Subcutaneous adipose tissue (tissue), 4 donors: ENCODE measurements around the gene CFP. TPM values are rescaled to one million over a fixed set of nuclear protein-coding genes. Genes with fewer than 3 reads are reported as not detected.

Experiments
- CTCF ChIP-seq: fragments of 450-650 bp; IDR thresholded peaks from one replicate; pipeline ENCODE4 v1.5.1; 2016; ENCODE audit warnings: low read depth, mild to moderate bottlenecking, control low read depth, antibody characterized with exemption, moderate library complexity
- total RNA-seq, 4 donors: library from RNA; depleted of rRNA; stranded (reverse); fragments of >200 nt; gene quantifications; one replicate each; pipeline ENCODE4 v1.1.0, GENCODE V29; 2016

Gene CFP
- total RNA-seq, 4 donors from 2014 or later: 14.2 to 25.8 (median 22.0) TPM

DNA sequence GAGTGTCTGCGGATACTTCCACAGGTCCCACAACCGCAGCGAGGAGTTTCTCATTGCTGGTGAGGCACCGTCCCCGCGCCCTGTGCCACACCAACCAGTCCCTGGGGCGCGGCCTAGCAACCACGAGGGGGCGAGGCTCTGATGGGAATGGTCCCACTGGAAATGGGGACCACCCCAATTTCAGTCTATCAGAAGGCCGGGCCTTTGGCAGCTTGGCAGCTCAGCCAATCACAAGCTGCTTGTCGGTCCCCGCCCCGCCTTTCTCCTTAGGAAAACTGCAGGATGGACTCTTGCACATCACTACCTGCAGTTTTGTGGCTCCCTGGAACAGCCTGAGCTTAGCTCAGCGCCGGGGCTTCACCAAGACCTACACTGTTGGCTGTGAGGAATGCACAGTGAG is 44.5 kb downstream of the CFP start:
- no peak for TF ChIP-seq CTCF

DNA sequence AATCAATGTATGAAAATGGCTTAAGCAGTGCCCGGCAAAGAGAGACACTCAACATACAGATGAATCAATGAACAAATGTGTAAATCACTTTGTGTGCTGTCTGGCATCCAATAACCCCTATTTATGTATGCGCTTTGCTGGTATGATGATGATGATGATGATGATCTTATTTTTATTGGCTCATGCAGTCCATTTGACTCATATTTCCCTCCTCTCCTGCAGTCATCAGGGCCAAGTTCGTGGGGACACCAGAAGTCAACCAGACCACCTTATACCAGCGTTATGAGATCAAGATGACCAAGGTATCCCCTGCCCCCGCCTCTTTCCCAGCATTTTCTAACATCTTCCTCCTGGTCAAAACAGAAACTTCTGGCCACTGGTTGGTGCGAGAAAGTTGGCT is 45.0 kb downstream of the CFP start:
- TF ChIP-seq CTCF: no peak

GRCh38 chrX:47583240-47583861 is 46.4 kb downstream of the CFP start:
- TF ChIP-seq CTCF: no peak

GRCh38 chrX:47581731-47582647 is 47.7 kb downstream of the CFP start, which contains the start of gene TIMP1:
Gene TIMP1 (plus strand): TSS chrX:47582436. CDS start chrX:47583416, 980 bp downstream.
- TF ChIP-seq CTCF: no peak

- no peak for TF ChIP-seq CTCF
Measured at GRCh38 chrX:47579537-47579936, 50.2 kb downstream of the CFP start.

GRCh38 chrX:47578692-47579091 is 51.0 kb downstream of the CFP start:
- TF ChIP-seq CTCF: no peak

GRCh38 chrX:47577901-47578300 is 51.8 kb downstream of the CFP start:
- no peak for TF ChIP-seq CTCF
